ENCODE results near the gene GAB2. TPM values are rescaled to one million over a fixed set of nuclear protein-coding genes. Genes with fewer than 3 reads are reported as not detected.

Gene GAB2
- total RNA-seq, 1 experiment from 2014 or later = 3.3 TPM

DNA sequence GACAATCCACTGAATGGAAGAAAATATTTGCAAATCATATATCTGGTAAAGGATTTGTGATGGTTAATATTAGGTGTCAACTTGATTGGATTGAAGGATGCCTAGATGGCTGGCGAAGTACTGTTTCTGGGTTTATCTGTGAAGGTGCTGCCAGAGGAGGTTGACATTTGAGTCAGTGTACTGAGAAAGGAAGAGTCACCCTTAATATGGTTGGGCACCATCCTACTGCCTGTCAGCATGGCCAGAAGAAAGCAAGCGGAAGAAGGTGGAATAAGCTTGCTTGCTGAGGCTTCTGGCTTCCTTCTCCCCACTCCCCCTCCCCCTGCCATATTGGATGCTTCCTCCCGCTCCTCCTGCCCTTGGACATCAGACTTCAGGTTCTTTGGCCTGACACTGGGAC is 101.9 kb downstream of the GAB2 start:
- no peaks in the 10 kb centered on the region for H3K27me3 ChIP-seq (ENCODE audit: insufficient read depth, low read length)
- no CpG with 5 or more reads among the region's 3 CpGs for WGBS (ENCODE audit: extremely low coverage, insufficient read length, low lambda C conversion rate)
- no peak overlapping the region for H2BK120ac ChIP-seq (ENCODE audit: low read depth, low read length, poor library complexity, severe bottlenecking)
- no peaks in the 10 kb centered on the region for H3K79me2 ChIP-seq (ENCODE audit: insufficient read depth, low read length)
- no peak overlapping the region for H3K18ac ChIP-seq (ENCODE audit: insufficient read length, low read depth, low read length)
- no peak overlapping the region for H2BK5ac ChIP-seq (ENCODE audit: insufficient read length, low read length)
- H3K56ac ChIP-seq (ENCODE audit: insufficient read length, low read depth, low read length) = no peak overlapping the region
- H3K27me3 Mint-ChIP-seq (ENCODE audit: low read depth) = no peaks in the 10 kb centered on the region
- no peak overlapping the region for H3K27ac ChIP-seq (ENCODE audit: insufficient read length, low read depth, low read length)
- no peak overlapping the region for H4K91ac ChIP-seq (ENCODE audit: insufficient read length, low read depth, low read length)
- H3K23ac ChIP-seq (ENCODE audit: insufficient read length, low read depth, low read length) = no peak overlapping the region
- no peaks in the 10 kb centered on the region for H3K9me3 ChIP-seq (ENCODE audit: control insufficient read depth, low read depth, low read length)
- H3K9ac ChIP-seq (ENCODE audit: extremely low read depth, insufficient read length, low read length) = no peak overlapping the region
- no peak overlapping the region for H2BK15ac ChIP-seq (ENCODE audit: low read depth, low read length)
- no peak overlapping the region for H4K8ac ChIP-seq (replicated peaks; ENCODE audit: insufficient read length, low read depth, low read length)
- H3K14ac ChIP-seq (ENCODE audit: insufficient read depth, low read length) = no peak overlapping the region
- H2AFZ ChIP-seq (ENCODE audit: low read length) = no peak overlapping the region
- H3K79me1 ChIP-seq (ENCODE audit: insufficient read depth, low read depth, low read length, poor library complexity, severe bottlenecking) = no peaks in the 10 kb centered on the region
- TF ChIP-seq, protein P1, sequence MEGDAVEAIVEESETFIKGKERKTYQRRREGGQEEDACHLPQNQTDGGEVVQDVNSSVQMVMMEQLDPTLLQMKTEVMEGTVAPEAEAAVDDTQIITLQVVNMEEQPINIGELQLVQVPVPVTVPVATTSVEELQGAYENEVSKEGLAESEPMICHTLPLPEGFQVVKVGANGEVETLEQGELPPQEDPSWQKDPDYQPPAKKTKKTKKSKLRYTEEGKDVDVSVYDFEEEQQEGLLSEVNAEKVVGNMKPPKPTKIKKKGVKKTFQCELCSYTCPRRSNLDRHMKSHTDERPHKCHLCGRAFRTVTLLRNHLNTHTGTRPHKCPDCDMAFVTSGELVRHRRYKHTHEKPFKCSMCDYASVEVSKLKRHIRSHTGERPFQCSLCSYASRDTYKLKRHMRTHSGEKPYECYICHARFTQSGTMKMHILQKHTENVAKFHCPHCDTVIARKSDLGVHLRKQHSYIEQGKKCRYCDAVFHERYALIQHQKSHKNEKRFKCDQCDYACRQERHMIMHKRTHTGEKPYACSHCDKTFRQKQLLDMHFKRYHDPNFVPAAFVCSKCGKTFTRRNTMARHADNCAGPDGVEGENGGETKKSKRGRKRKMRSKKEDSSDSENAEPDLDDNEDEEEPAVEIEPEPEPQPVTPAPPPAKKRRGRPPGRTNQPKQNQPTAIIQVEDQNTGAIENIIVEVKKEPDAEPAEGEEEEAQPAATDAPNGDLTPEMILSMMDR (conservative IDR thresholded peaks at IDR 0.05) = no peak
- no peak for DNase-seq
- H3K9me3 Mint-ChIP-seq = no peaks in the 10 kb centered on the region; a peak in 1 of 5 replicates
- H2AK5ac ChIP-seq (ENCODE audit: insufficient read length, low read length) = no peak overlapping the region
- H3T11ph ChIP-seq (ENCODE audit: low read length) = no peak overlapping the region
- no peaks in the 10 kb centered on the region for H3K23me2 ChIP-seq (ENCODE audit: insufficient read length, low read depth, low read length, poor library complexity, severe bottlenecking)
- H3K27ac Mint-ChIP-seq = no peak overlapping the region
- no peak overlapping the region for H3K4ac ChIP-seq (ENCODE audit: low read depth, low read length)
- H4K20me1 ChIP-seq (ENCODE audit: control insufficient read depth, insufficient read depth, insufficient read length) = no peaks in the 10 kb centered on the region
- no peak overlapping the region for H4K5ac ChIP-seq (ENCODE audit: insufficient read length, low read depth, low read length)
- H3K4me2 ChIP-seq (ENCODE audit: insufficient read depth, insufficient read length, low read length) = no peak overlapping the region
- no peak overlapping the region for H2BK12ac ChIP-seq (ENCODE audit: insufficient read length, low read depth, low read length)
- no peaks in the 10 kb centered on the region; the same call in 1 of the 2 replicates for H3K4me1 ChIP-seq (ENCODE audit: insufficient read depth, low read length)
- no peak overlapping the region for H2BK20ac ChIP-seq (ENCODE audit: low read depth, low read length, poor library complexity, severe bottlenecking)
- peaks cover 0 to 8% (median 0%) of the 10 kb centered on the region in 3 experiments; a peak in 2 of 7 replicates for H3K36me3 Mint-ChIP-seq (ENCODE audit: insufficient read depth in 1 of 3, low read depth in 3 of 3)
- no peak overlapping the region for H3K4me3 Mint-ChIP-seq
- H3K4me1 Mint-ChIP-seq = peaks cover 8 to 20% of the 10 kb centered on the region in 2 experiments

All from H9 (cell line).